SH-SY5Y (cell line): ENCODE results near the gene CEACAM3.

Experiments
- GATA2 ChIP-seq: IDR thresholded peaks from 2 replicates; pipeline ENCODE4 v1.6.1; 2011; ENCODE audit warnings: mild to moderate bottlenecking, low read depth, low read length
- GATA3 ChIP-seq: IDR thresholded peaks from 2 replicates; pipeline ENCODE4 v1.6.1; 2011; ENCODE audit warnings: low read depth, mild to moderate bottlenecking, low read length, moderate library complexity

GRCh38 chr19:41785653-41786052, 10.7 kb upstream of the CEACAM3 start:
- TF ChIP-seq GATA2 (no peak), GATA3 (no peak)
